GM18868 (cell line): Measurements from ENCODE around the gene PPFIA2.

Experiments
- ATAC-seq: cut with Tn5 transposase; IDR thresholded peaks from one replicate; pipeline ENCODE4 v1.9.1; 2021; ENCODE audit warnings: mild to moderate bottlenecking, moderate library complexity; ENCODE audit not compliant: unreplicated experiment

PPFIA2 gene

GRCh38 chr12:81465191-81465590 is 294.0 kb downstream of the PPFIA2 start:
- ATAC-seq: no peak

GRCh38 chr12:81461163-81461562 is 298.0 kb downstream of the PPFIA2 start:
- no peak for ATAC-seq

DNA sequence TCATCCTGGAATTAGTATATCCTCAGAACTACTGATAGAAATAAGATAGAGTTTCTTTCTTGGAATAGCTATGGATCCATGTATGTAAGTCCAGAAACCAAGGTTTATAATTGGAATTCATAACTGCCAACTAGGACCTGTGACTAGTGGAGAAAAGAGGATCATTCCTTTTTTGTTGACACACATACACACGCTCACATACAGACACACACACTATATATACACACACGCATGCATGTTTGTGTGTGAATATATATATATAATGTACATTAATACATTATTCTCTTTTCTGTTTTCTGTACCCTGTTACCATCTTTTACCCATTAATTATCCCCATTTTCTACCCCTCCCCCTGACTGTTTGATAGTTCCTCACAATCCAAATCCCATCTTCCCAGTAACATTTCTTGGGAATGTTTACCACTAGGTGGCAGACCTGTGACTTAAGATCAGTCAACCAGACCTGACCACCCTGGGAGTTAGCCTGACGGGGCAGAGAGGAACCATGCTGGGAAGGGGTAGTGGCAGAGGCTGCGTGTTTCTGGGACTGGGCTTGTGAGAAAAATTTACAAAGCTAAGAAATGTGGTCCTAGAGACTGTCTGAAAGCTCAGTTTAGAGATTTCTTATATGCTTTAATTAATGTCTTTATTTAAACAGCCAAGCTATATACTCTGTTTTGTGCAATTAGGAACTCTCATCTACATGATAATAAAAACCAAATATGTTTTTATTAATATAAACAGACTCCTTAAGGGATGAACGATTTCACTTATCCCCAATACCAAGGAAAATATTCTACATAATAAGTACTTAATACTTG is 308.0 kb downstream of the PPFIA2 start:
- no peak for ATAC-seq

DNA sequence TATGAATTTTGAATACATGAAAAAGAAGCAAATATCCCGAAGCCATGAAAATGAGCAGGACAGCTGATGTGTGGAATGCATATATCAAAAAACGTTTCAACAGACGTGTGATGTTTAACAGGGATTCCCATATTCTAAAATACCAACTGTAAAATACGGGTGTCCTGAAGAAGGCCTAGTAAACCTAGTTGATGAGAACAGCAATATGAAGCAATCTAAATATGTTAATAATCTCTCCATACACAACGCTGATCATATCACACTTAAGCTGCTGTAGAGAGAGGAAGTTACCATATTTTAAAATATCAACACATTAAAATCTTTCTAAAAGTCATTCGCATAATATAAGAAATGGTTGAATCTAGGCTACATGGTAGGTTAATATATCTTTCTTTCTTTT is 317.5 kb downstream of the PPFIA2 start:
- ATAC-seq: no peak

DNA sequence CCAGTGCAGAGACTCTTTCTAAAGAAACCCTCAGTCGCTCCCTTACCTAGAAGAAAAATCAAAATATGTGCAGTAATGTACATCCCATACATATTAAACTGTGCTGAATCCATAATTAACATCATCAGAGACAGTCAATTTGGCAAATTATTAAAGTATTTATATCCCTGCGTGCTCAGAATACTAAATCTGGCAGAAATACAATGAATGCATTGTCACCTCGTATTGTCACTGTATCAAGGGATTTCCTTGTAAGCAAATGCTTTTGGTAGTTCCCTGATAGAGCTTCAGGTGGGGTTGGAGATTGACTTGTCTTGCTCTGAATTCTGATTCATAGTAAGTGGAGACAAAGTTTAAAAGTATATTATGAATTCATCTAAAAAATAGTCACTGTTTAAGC is 319.1 kb downstream of the PPFIA2 start:
- no peak for ATAC-seq

- no peak for ATAC-seq
These were observed 319.8 kb downstream of the PPFIA2 start for GRCh38 chr12:81439344-81439743.

DNA sequence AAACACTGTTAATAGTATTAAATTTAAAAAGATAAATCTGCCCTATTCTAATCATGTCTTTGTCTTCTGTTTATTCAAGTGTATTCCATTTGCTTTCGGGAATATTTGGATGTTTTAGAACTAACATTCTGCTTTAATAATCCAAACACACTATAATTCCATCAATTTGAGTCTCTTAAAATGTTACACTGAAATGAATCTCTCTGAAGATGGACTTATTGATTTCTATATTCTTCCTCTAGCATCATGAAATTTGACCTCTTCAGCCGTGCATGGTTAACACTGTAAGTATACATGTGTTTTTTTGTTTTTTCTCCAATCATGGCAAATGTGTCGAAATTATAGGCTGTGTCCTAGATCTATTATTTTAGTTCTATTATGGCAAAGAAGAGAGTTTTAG is 342.1 kb downstream of the PPFIA2 start:
- no peak for ATAC-seq

DNA sequence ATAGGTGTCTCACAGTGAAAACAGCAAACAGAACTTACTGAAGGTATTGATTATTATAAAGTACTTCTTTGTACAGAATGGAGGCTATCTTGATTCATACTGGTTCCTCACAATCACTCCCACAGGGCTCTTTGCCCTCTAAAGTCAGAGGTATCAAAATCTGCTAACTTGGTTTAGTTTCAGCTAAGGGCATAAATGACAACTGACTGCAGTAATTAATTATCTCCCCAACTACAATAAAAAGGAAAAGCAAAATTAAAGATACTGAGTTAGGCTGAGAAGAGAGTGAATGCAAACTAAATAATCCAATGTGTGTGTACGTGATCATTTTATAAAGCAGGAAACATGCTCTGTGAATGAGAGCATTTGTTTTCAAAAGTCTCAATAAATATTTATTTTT is 342.6 kb downstream of the PPFIA2 start:
- no peak for ATAC-seq

DNA sequence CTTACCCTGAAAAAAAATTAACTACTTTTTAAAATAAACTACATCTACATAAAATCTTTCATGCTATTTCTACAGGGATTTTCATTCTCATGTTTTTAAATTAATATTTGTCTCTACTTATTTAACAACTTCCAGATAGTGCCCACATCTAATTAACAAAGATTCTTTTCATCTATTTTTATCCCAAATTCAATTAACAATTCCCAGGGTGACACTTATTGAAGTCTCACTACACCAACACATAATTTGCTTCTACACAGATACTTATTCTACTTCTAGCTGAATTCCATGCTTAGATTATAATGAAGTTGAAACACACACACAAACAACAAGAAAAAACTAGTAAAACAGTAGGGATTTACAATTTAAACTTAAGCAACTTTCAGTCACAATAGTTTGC is 344.7 kb downstream of the PPFIA2 start:
- ATAC-seq: no peak

DNA sequence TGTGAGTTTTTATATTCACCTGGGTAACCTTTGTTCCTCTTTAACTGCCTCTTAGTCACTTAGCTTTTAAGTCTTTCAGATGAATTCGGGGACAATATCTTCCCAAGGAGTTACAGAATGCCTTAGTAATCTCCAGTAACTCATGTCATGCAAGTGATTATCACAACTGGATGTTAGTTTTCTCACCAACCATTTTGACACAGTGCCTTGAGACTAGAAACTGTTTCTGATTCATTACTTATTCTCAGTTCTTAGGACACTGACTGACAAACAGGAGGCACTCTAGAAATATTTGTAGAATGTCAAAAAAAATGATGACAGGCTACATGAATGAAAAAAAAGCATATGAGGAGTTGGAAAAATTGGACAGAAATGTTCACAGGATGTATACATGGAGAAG is 346.2 kb downstream of the PPFIA2 start:
- ATAC-seq: no peak

GRCh38 chr12:81403348-81403747 is 355.8 kb downstream of the PPFIA2 start:
- no peak for ATAC-seq

- ATAC-seq: no peak
These were observed 357.9 kb downstream of the PPFIA2 start for GRCh38 chr12:81401241-81401640.

- no peak for ATAC-seq
These were observed 359.1 kb downstream of the PPFIA2 start for GRCh38 chr12:81400024-81400423.

- ATAC-seq: no peak
These were observed 363.7 kb downstream of the PPFIA2 start for GRCh38 chr12:81395431-81395830.

DNA sequence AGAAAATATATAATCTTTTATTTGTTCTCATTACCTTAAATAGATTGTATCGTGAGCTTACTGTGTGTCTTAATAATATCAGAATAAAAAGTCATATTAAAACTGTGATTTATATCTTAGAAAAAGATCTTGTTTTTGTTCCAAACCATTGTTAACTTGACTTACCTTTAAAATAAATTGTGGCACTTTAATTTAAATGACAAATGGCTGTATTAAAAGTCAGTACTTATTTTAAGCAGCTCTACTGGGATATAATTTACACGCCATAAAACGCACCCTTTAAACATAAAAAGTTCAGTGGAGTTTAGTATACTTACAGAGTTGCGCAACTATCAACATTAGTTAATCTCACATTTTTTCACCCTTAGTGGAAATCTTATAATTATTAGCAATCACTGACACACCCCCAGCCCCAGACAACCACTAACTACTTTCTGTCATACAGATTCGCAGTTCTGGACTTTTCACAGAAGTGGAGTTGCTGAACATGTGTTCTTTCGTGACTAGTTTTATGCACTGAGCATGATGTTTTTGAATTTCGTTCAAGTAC is 369.5 kb downstream of the PPFIA2 start:
- no peak for ATAC-seq

- ATAC-seq: no peak
These were observed 373.0 kb downstream of the PPFIA2 start for GRCh38 chr12:81386101-81386500.

- no peak for ATAC-seq
These were observed 377.2 kb downstream of the PPFIA2 start for GRCh38 chr12:81381951-81382350.

- no peak for ATAC-seq
These were observed 380.4 kb downstream of the PPFIA2 start for GRCh38 chr12:81378601-81379285.

- no peak for ATAC-seq
These were observed 381.4 kb downstream of the PPFIA2 start for GRCh38 chr12:81377771-81378170.

DNA sequence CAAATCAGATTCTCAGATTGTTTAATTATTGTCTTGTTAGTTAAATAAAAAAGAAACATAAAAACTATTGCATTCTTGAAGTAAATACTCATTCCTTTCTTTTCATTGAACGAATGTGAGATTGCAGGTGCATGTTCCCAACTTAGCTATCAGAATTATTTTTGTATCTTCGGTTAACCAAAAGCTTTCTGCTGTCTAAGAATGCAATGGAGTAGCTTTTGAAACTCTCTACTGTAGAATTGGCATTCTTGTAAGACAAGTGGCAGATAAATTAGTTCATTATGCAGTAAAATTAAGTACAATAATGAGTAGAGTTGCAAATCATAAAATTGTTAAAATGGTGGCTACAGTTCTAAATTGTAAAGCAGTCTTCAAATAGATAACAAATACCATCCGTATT is 383.2 kb downstream of the PPFIA2 start:
- no peak for ATAC-seq

DNA sequence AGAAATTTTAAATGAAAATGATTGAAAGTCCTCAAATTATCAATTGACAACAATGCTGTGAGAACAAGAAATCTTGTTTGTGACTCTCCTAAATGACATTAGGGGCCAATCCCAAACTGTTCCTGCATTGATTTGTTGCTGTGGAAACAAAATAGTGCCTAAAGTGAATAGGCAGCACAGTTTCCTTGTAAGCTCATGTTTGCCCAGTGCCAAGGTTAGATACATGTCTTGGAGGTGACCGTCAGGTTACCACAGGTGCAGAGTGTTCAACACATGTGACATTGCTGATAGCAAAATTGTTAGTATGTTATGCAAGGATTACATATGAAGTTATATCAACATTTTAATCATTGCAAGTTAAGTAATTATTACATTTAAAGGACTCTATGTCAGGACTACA is 388.7 kb downstream of the PPFIA2 start:
- ATAC-seq: no peak

DNA sequence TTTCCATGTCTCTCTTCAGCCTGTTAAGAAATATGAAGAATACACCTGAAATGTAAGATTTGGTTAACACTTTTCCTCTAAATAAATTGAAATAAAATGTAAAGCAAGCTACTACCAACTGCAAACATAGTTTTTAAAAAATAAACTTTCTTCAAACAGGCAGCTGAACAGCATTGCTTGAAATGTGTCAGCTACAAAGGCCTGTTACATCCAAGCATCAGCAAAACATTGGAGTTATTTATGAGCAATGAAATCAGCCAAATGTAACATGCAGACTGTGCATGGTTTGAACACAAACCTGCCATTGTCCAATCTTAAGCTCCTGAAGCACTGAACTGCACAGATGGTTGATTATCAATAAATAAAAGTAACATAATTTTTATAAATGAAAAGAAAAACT is 390.0 kb downstream of the PPFIA2 start:
- ATAC-seq: no peak
